A172 (cell line): ENCODE results near the gene CGN. TPM values are rescaled to one million over a fixed set of nuclear protein-coding genes. Genes with fewer than 3 reads are reported as not detected.
"Not testable (repeated sequence)": the region's sequence is repeated elsewhere in the genome, so short reads cannot be mapped to it uniquely, and the experiment has no call there.

Source experiments
- DNase-seq: peaks from one replicate; pipeline ENCODE4 v3.0.0-alpha.2; 2015; ENCODE audit warnings: low spot score
- total RNA-seq: library from RNA; depleted of rRNA; stranded (reverse); fragments of >200 nt; shearing (Covaris generic); gene quantifications from 2 replicates; pipeline ENCODE4 v1.2.3, GENCODE V29; 2014

The CGN gene
- total RNA-seq, 1 experiment from 2014 or later = 3.2 TPM

GRCh38 chr1:151502035-151502700, 9.0 kb upstream of the CGN start:
- DNase-seq = no peak

- peak; percentile 86 for DNase-seq
Measured at GRCh38 chr1:151502859-151503780, 8.1 kb upstream of the CGN start.

GRCh38 chr1:151504252-151504651, 6.9 kb upstream of the CGN start:
- peak; percentile 61 for DNase-seq

GRCh38 chr1:151504759-151505158, 6.4 kb upstream of the CGN start:
- no peak for DNase-seq

- peak; percentile 82 for DNase-seq
Measured at GRCh38 chr1:151508833-151509232, 2.4 kb upstream of the CGN start.

GRCh38 chr1:151509350-151510019, 1.7 kb upstream of the CGN start:
- no peak for DNase-seq

- DNase-seq = no peak
Measured at GRCh38 chr1:151510020-151510405, 1.2 kb upstream of the CGN start.

GRCh38 chr1:151510614-151510956, 602 bp upstream of the CGN start:
- no peak for DNase-seq

GRCh38 chr1:151511636-151512215, 539 bp downstream of the CGN start:
- peak; percentile 53 for DNase-seq

- DNase-seq = no peak
Measured at GRCh38 chr1:151512326-151512725, 1.1 kb downstream of the CGN start.

GRCh38 chr1:151512801-151513625, 1.8 kb downstream of the CGN start:
- no peak for DNase-seq

- DNase-seq = peak; percentile 59
Measured at GRCh38 chr1:151513626-151514121, 2.5 kb downstream of the CGN start.

GRCh38 chr1:151514366-151514765, 3.2 kb downstream of the CGN start:
- DNase-seq = no peak

GRCh38 chr1:151515265-151515664, 4.1 kb downstream of the CGN start:
- no peak for DNase-seq

GRCh38 chr1:151516031-151516511, 4.9 kb downstream of the CGN start:
- DNase-seq = no peak

GRCh38 chr1:151518431-151518830, 7.2 kb downstream of the CGN start:
- DNase-seq = no peak

- no peak for DNase-seq
Measured at GRCh38 chr1:151518936-151519335, 7.7 kb downstream of the CGN start.

- no peak for DNase-seq
Measured at GRCh38 chr1:151519667-151520066, 8.5 kb downstream of the CGN start.

- DNase-seq = no peak
Measured at GRCh38 chr1:151520359-151520758, 9.2 kb downstream of the CGN start.

- not testable (repeated sequence) for DNase-seq
Measured at GRCh38 chr1:151522427-151522826, 11.2 kb downstream of the CGN start.

- DNase-seq = no peak
Measured at GRCh38 chr1:151523326-151523725, 12.1 kb downstream of the CGN start.
